Transverse colon (tissue), 4 donors: Measurements from ENCODE around the gene EGR4. TPM values are rescaled to one million over a fixed set of nuclear protein-coding genes. Genes with fewer than 3 reads are reported as not detected.

ENCODE experiments used
- DNase-seq: peaks from one replicate; pipeline ENCODE4 v3.0.0-alpha.2; 2019
- H3K27ac ChIP-seq, 4 donors: fragments of 200-600 bp; sonication (generic); 2 replicates each; pipeline ENCODE4 v1.5.1; 2016 to 2018; ENCODE audit warnings: inconsistent platforms in 4 of 4
- H3K27me3 ChIP-seq: fragments of 200-600 bp; sonication (generic); 2 replicates; pipeline ENCODE4 v1.5.1; 2017; ENCODE audit warnings: inconsistent platforms
- H3K36me3 ChIP-seq, 4 donors: fragments of 200-600 bp; sonication (generic); 2 replicates each; pipeline ENCODE4 v1.5.1; 2017 to 2019; ENCODE audit warnings: inconsistent platforms in 4 of 4
- H3K4me1 ChIP-seq, 4 donors: fragments of 200-600 bp; sonication (generic); 2 replicates each; pipeline ENCODE4 v1.5.1; 2017 to 2020; ENCODE audit warnings: inconsistent platforms in 4 of 4
- H3K4me3 ChIP-seq, 4 donors: fragments of 200-600 bp; sonication (generic); 1 replicate in 1 of 4; 2 replicates in 3 of 4; pipeline versions ENCODE4 v1.5.1 to v1.6.1; 2017 to 2019; ENCODE audit warnings: inconsistent platforms in 4 of 4
- H3K9me3 ChIP-seq, 2 donors: fragments of 200-600 bp; sonication (generic); 2 replicates each; pipeline ENCODE4 v1.5.1; 2017 to 2019; ENCODE audit warnings: inconsistent platforms in 2 of 2
- EP300 ChIP-seq: sonication (generic); formaldehyde crosslinking; IDR thresholded peaks from one replicate; pipeline ENCODE4 v1.6.1; 2017; ENCODE audit warnings: antibody characterized with exemption, low read depth
- POLR2A ChIP-seq: fragments of 450-650 bp; IDR thresholded peaks from one replicate; pipeline ENCODE4 v1.6.1; 2016; ENCODE audit warnings: antibody characterized with exemption, mild to moderate bottlenecking, moderate library complexity
- POLR2AphosphoS5 ChIP-seq, 3 donors: sonication (generic); formaldehyde crosslinking; IDR thresholded peaks; one replicate each; pipeline ENCODE4 v1.6.1; 2016; ENCODE audit warnings: antibody characterized with exemption in 3 of 3
- WGBS, 2 donors: methylation state at CpG; one replicate each; pipeline ENCODE4 v1.1.5; 2018; ENCODE audit warnings: low coverage in 1 of 2; 5-methylcytosine and 5-hydroxymethylcytosine counted together
- in situ Hi-C, 4 donors: fragments of 200-750 bp; cut with MboI; loops; one replicate each; pipeline versions ENCODE4 v1.15.0 to v1.15.1; 2017; ENCODE audit warnings: low sequenced_read_pairs in 3 of 4, low pct_ligation_motif_present in 1 of 4, low pct_unique_long_range_greater_than_20kb in 1 of 4
- intact Hi-C: fragments of 100-400 bp; cut with DNase I; formaldehyde crosslinking; loops from one replicate; pipeline ENCODE4 v1.15.1; 2023; ENCODE audit warnings: low total_unique reads
- total RNA-seq, 4 donors: library from RNA; depleted of rRNA; stranded (reverse); fragments of >200 nt; gene quantifications; one replicate each; pipeline ENCODE4 v1.1.0, GENCODE V29; 2016
- TF ChIP-seq, protein P1 (sequence below), 5 experiments: fragments of 200-600 bp in 3 of 5; fragments of 450-650 bp in 2 of 5; sonication (generic) in 3 of 5; IDR thresholded peaks; 1 replicate in 2 of 5; 2 replicates in 3 of 5; pipeline ENCODE4 v1.5.1; 2016 to 2017; ENCODE audit warnings: antibody characterized with exemption in 5 of 5, inconsistent platforms in 3 of 5, mild to moderate bottlenecking in 2 of 5, moderate library complexity in 1 of 5

The EGR4 gene
- total RNA-seq, 4 donors from 2014 or later: not detected

DNA sequence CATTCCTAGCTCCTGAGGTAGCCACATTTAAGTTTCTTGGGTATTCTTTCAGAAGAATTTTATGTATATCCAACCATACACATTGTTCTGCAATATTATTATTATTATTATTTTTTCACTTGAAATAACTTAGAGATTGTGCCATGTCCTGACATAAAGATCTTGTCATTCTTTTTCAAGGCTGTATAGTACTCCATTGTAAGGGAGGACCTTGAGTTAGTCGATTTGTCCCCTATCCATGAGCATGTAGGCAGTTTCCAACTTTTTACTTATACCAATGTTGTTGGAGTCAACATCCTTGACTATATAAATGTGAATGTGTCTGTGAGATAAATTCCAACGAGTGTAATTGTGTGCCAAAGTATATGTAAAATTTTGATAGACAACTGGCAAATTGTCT is 891 bp upstream of the EGR4 start:
- in situ Hi-C loops (no loop called here), intact Hi-C loops (no loop called here)
- no peak for DNase-seq
- Histone ChIP-seq H3K4me1 (peaks cover 2 to 27% (median 17%) of the 10 kb centered on the region in 4 donors), H3K4me3 (no peak overlapping the region), H3K27me3 (peaks cover 90% of the 10 kb centered on the region), H3K9me3 (no peaks in the 10 kb centered on the region), H3K27ac (no peak overlapping the region), H3K36me3 (no peaks in the 10 kb centered on the region)
- TF ChIP-seq POLR2AphosphoS5 (IDR thresholded peaks at IDR 0.05) (no peak), EP300 (no peak), POLR2A (no peak)
- TF ChIP-seq, protein P1, sequence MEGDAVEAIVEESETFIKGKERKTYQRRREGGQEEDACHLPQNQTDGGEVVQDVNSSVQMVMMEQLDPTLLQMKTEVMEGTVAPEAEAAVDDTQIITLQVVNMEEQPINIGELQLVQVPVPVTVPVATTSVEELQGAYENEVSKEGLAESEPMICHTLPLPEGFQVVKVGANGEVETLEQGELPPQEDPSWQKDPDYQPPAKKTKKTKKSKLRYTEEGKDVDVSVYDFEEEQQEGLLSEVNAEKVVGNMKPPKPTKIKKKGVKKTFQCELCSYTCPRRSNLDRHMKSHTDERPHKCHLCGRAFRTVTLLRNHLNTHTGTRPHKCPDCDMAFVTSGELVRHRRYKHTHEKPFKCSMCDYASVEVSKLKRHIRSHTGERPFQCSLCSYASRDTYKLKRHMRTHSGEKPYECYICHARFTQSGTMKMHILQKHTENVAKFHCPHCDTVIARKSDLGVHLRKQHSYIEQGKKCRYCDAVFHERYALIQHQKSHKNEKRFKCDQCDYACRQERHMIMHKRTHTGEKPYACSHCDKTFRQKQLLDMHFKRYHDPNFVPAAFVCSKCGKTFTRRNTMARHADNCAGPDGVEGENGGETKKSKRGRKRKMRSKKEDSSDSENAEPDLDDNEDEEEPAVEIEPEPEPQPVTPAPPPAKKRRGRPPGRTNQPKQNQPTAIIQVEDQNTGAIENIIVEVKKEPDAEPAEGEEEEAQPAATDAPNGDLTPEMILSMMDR (IDR thresholded peaks at IDR 0.05): no peak
- WGBS, 2 donors: 87 to 100% methylated on average over 1 to 2 of the region's 2 CpGs

DNA sequence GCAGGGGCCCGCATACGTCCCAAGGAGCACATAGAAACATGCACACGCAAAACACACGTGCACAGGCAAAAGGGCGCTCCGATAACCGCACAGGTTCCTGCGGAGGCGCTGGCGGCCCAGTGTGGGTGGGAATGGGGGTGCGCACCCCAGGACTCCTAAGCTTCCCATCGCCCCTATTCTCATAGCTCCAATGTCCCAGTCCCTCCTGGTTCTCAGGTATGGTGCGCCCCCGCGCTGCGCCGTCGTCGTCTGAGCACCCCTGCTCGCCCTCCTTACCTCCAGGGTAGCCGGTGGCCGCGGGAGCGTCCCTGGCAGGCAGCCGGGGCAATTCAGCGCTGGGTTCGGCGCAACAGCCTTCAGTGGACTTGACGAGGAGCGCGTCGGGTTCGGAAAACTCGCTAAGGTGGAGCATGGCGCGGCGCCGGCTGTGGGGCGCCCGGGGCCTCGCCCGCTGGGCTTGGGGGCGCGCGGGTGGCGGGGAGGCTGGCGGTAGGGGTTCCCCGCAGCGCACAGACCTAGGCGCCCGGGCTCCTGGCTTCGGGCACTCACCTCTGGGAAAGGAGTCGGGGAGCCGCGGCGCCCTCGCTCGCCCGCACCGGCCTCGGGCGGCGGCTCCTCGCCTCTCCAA is 328 bp downstream of the EGR4 start:
- H3K27me3 ChIP-seq: peaks cover 82% of the 10 kb centered on the region
- WGBS, 2 donors: 10% methylated on average over 48 of the region's 64 CpGs; no CpG with 5 or more reads in 1 of the 2 donors
- H3K36me3 ChIP-seq: no peaks in the 10 kb centered on the region
- peaks cover 2 to 27% (median 17%) of the 10 kb centered on the region in 4 donors for H3K4me1 ChIP-seq
- no peak overlapping the region for H3K27ac ChIP-seq
- peak overlapping the region in 3 of 4 donors; percentile 23 to 59 (median 36) for H3K4me3 ChIP-seq
- H3K9me3 ChIP-seq: no peaks in the 10 kb centered on the region
- no peak for DNase-seq
- in situ Hi-C loops: no loop called here
- intact Hi-C loops: no loop called here
- TF ChIP-seq, protein P1 (IDR thresholded peaks at IDR 0.05): no peak
- no peak for TF ChIP-seq POLR2AphosphoS5 (IDR thresholded peaks at IDR 0.05)
- no peak for TF ChIP-seq POLR2A

DNA sequence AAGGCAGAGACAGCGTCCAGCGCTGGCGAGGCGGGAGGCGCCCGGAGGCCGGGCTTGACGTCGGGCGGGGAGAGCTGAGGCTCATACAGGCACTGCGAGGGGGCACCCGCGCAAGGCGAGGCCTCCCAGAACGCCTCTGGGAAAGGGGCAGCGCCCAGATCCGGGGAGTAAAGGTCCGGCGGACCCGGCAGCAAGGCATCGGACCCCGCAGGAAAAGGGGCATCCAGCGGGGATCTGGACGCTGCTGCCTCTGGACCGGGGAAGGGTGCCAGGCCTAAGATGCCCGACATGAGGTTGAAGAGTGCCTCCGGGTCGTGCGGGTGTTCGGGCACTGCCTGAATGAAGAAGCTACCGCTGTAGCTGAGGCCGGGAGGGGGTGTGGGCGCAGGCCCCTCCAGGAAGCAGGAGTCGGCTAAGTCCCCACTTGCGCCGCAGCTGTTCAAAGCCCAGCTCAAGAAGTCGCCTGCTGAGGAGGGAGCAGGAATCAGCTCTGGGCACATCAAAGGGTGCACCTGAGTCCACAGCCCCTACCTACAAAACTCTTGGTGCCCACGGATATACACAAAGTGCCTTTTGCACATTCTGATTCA is 937 bp downstream of the EGR4 start:
- intact Hi-C loops (no loop called here), in situ Hi-C loops (no loop called here)
- Histone ChIP-seq H3K27ac (no peak overlapping the region), H3K36me3 (no peaks in the 10 kb centered on the region), H3K4me3 (peak overlapping the region in 1 of 4 donors; percentile 34), H3K9me3 (no peaks in the 10 kb centered on the region), H3K27me3 (peaks cover 76% of the 10 kb centered on the region), H3K4me1 (peaks cover 2 to 27% (median 17%) of the 10 kb centered on the region in 4 donors)
- TF ChIP-seq EP300 (no peak), POLR2A (no peak), POLR2AphosphoS5 (IDR thresholded peaks at IDR 0.05) (no peak)
- TF ChIP-seq, protein P1 (IDR thresholded peaks at IDR 0.05): no peak
- WGBS, 2 donors: 24% methylated on average over 37 of the region's 38 CpGs; no CpG with 5 or more reads in 1 of the 2 donors
- DNase-seq: no peak

DNA sequence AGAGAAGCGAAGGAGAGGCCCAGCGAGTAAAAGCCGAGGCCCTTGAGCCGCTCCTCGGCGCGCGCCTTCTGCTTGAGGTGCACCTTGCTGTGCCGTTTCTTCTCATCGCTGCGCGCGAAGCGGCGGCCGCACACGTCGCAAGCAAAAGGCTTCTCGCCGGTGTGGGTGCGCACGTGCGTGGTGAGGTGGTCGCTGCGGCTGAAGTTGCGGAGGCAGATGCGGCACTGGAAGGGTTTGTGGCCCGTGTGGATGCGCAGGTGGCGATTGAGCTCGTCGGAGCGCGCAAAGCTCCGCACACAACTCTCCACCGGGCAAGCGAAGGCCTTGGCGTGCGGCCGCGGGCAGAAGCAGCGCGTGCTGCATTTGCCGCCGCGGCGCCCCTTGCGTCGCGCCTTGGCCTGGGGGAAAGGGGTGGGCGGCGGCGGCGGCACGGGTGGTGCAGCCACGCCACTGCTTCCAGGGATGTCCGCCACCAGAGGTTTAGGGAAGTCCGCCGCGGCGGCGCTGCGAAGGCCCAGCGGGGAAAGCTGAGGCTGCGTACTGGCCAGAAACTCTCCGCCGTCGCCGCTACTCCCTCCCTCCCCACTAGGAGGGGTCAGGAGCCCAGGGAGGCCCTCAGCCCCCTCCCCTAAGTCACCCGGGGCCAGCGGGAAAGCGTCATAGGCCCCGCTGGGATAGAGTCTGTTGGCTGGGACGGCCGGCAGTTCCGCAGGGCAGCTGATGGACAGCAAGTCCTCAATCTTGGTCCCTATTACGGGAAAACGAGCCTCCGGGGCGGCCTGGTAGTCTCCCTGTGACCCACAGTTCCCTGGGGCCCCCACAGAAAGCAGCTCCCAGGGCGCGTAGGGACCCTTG is 1.7 kb downstream of the EGR4 start:
- DNase-seq: no peak
- H3K4me3 ChIP-seq: peak overlapping the region in 2 of 4 donors; percentile 6 to 34
- no peaks in the 10 kb centered on the region for H3K36me3 ChIP-seq
- H3K9me3 ChIP-seq: no peaks in the 10 kb centered on the region
- WGBS, 2 donors: 0 to 6% methylated on average over 7 to 58 of the region's 82 CpGs
- peaks cover 2 to 27% (median 17%) of the 10 kb centered on the region in 4 donors for H3K4me1 ChIP-seq
- intact Hi-C loops (no loop called here), in situ Hi-C loops (no loop called here)
- H3K27me3 ChIP-seq: peaks cover 69% of the 10 kb centered on the region
- TF ChIP-seq POLR2A: no peak
- TF ChIP-seq, protein P1 (IDR thresholded peaks at IDR 0.05): no peak
- TF ChIP-seq EP300: no peak
- TF ChIP-seq POLR2AphosphoS5 (IDR thresholded peaks at IDR 0.05): no peak
- no peak overlapping the region for H3K27ac ChIP-seq
